A549 (cell line): ENCODE results near the gene PRTFDC1.

Source experiments
- BHLHE40 ChIP-seq: IDR thresholded peaks from 2 replicates; pipeline ENCODE4 v1.6.1; 2012; ENCODE audit warnings: low read depth, low read length, inconsistent platforms
- CTCF ChIP-seq: fragments of >200 bp; sonication (Bioruptor Twin); formaldehyde crosslinking; IDR thresholded peaks from 3 replicates; pipeline ENCODE4 v1.5.1; 2016
- EP300 ChIP-seq, 2 experiments: fragments of >200 bp; sonication (Bioruptor Twin); formaldehyde crosslinking; IDR thresholded peaks; 2 replicates in 1 of 2; 3 replicates in 1 of 2; pipeline ENCODE4 v1.6.1; 2016 to 2017
- HMGXB4 ChIP-seq: fragments of 250-450 bp; sonication (Bioruptor Pico); IDR thresholded peaks from 2 replicates; pipeline ENCODE4 v1.5.0; 2021; ENCODE audit warnings: mild to moderate bottlenecking, moderate library complexity, borderline replicate concordance
- JUN ChIP-seq, 2 experiments: fragments of >200 bp; sonication (Bioruptor Twin); formaldehyde crosslinking; IDR thresholded peaks; 2 replicates in 1 of 2; 3 replicates in 1 of 2; pipeline ENCODE4 v1.6.1; 2016 to 2017
- MAX ChIP-seq: IDR thresholded peaks from 2 replicates; pipeline ENCODE4 v1.6.1; 2012
- PBX3 ChIP-seq: IDR thresholded peaks from 2 replicates; pipeline ENCODE4 v1.6.1; 2012
- POLR2A ChIP-seq: IDR thresholded peaks from 2 replicates; pipeline ENCODE4 v1.6.1; 2012; ENCODE audit warnings: mild to moderate bottlenecking, low read length
- RAD21 ChIP-seq, 2 experiments: fragments of >200 bp in 1 of 2; sonication (Bioruptor Twin) in 1 of 2; formaldehyde crosslinking in 1 of 2; IDR thresholded peaks in 1 of 2; conservative IDR thresholded peaks in 1 of 2; 2 replicates in 1 of 2; 3 replicates in 1 of 2; pipeline ENCODE4 v1.6.1; 2012 to 2018; ENCODE audit warnings: inconsistent platforms in 1 of 2
- RCOR1 ChIP-seq: fragments of 150-350 bp; IDR thresholded peaks from 2 replicates; pipeline ENCODE4 v1.6.1; 2014; ENCODE audit warnings: antibody characterized with exemption, low read length, low read depth
- SMC3 ChIP-seq: fragments of >200 bp; sonication (Bioruptor Twin); formaldehyde crosslinking; IDR thresholded peaks from 3 replicates; pipeline ENCODE4 v1.6.1; 2018; ENCODE audit warnings: inconsistent platforms

GRCh38 chr10:24915304-24915703 lies 37.1 kb downstream of the PRTFDC1 start:
- TF ChIP-seq MAX, result no peak
- TF ChIP-seq POLR2A, result no peak
- no peak for TF ChIP-seq CTCF
- TF ChIP-seq HMGXB4 (CRISPR knock-in tag), result no peak
- no peak for TF ChIP-seq SMC3
- no peak for TF ChIP-seq PBX3
- TF ChIP-seq BHLHE40, result no peak
- TF ChIP-seq EP300 (IDR thresholded peaks at IDR 0.05), result no peak
- TF ChIP-seq JUN (IDR thresholded peaks at IDR 0.05), result no peak
- no peak for TF ChIP-seq RAD21 (conservative IDR thresholded peaks at IDR 0.05 in 1 of 2, IDR thresholded peaks at IDR 0.05 in 1 of 2)
- TF ChIP-seq RCOR1, result no peak
